ENCODE measurements around the gene RFX2.
A peak's percentile ranks its signal among the peaks of the same experiment; 100 is the strongest.
"Not testable (repeated sequence)": the region's sequence is repeated elsewhere in the genome, so short reads cannot be mapped to it uniquely, and the experiment has no call there.

The RFX2 gene

DNA sequence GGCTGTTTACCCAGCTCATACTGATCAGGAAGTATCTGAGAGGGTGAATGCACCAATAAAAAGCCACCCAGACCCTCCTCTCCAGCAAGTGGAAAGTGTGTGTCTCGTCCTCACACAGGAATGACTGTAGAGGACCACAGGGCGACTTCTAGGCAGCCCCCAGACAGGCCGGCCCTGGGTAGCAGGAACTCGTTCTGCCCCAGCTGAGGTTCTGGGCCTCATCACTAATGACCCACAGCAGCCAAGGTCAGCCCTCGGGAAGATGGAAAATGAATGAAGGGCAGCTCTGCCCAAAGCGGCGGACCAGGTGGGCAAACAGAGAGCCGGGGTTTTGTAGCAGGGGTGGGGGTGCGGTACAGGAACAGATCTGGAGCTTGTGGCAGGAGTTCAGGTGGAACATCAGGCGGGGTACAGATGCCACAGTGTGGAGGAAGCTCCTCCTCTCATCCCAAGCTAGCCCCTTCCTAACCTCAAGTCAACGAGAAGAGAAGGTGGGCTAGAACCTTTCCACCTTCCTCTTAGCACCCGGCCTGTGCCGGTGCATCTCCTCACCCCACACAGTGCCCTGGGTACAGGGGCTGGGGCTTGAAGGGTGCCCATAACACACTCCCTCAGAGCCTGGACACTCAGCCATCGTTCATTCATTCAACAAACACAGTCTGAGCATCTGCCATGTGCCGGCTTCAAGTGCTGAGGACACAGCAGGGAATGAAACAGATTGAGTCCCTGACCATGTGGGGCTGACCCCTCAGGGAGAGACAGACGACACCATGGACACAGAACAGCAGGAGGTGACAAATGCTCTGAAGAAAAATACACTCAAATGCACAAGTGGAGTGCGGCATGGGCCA is 36.2 kb downstream of the RFX2 start:
- DNase-seq: no peak

GRCh38 chr19:6073233-6073632 is 37.1 kb downstream of the RFX2 start:
- not testable (repeated sequence) for DNase-seq

DNA sequence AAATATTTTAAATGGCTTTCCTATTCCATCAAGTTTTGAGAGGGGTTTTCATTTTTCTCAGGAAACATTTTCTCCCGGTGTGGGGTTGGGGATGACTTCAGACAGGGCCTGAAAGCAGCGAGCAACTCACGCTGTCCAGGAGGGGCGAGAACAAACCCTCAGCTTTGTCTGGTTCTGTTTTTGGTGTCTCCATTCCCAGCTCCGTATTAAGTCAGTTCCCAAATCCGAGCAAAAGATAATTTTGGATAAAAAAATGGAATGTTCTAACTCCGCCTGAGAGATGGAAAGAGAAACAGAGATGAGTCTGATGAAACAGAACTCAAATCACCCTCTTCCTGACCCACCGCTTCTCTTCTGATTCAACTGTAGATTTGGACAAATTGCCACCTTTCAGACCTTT is 38.4 kb downstream of the RFX2 start:
- DNase-seq: no peak

- DNase-seq: no peak
Measured at GRCh38 chr19:6070720-6071485, 39.4 kb downstream of the RFX2 start.

DNA sequence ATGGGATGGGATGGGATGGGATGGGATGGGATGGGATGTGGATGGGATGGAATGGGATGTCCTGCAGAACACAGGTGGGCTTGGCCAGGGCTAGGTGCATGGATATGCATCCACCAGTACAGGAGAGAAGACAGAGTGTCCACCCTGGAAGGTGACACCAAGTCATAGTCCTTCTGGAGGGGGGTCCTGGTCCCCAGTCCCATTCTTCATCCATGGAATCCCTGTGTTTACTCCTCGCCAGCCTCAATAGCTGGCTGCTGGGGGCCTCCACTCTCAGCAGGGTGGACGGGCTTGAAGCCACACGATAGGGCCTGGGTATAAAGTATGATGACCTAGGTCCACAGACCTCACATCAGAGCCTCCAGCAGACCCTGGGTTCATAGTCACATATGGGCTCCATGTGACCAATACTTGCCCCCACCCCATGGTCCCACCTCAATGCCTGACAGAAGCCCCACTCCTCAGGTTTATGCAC is 40.1 kb downstream of the RFX2 start:
- DNase-seq: no peak

GRCh38 chr19:6069268-6069791 is 41.0 kb downstream of the RFX2 start:
- no peak for DNase-seq

- no peak for DNase-seq
Measured at GRCh38 chr19:6068711-6069110, 41.6 kb downstream of the RFX2 start.

DNA sequence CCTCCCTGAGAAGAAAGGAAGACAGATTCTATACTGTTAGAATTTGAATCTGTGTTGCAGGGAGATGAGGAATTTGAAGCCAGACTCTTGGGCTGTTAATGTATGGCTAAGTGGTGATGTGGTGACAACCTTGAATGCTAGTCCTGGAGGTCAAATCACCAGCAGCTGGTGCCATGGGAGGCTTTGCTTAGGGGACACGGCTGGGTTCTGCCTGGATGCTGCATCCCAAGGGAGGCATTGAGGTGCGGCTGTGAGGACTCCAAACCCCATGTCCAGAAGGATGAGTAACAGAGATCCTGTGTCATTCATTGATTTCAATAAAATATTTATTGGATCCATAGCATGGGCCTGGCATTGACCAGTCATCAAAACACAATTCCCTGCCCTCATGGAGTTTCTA is 42.3 kb downstream of the RFX2 start:
- no peak for DNase-seq

DNA sequence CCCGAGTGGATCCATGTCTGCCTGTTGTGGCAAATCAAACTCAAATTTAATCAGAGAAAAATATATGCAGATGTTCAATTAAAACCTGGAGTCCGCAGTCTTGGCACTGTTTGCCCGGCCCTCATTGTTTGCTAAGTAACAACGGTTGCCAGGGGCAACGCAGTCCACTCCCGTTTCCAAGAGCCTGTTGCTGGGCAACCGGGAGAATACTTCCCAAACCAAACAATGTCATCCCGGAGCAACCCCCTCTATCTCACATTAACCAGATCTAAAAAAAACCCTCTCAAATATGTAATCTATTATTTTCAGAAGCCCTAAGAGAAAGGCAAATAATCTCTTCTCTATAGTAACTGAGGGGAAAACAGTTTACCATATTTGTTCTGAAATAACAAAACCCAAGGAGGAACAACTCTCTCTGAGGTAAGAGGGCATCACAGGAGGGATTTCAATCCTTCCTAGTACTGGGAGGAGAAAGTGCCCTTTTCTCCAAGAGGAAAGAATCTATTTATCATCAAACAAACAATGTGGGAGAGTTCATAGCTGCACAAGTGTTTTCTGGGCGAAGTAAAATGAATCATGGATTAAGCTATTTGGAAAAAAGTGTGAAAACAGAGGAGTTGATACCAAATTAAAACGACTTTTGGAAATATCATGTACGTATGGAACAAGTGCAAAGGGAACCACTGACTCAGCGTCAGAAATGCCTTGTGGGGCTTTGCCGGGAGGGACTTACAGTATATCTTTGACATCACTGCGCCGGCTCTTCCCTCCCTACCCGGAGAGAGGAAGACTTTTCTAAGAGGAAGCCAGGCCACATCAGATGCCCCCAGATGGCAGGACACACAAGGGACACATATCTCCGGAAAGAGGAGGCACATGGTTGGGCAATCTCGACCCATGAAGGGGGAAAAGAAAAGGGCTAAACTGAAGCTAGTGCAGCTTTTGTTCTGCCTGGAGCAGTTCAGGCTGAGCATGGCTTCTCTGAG is 43.3 kb downstream of the RFX2 start:
- peak; percentile 96 for DNase-seq

DNA sequence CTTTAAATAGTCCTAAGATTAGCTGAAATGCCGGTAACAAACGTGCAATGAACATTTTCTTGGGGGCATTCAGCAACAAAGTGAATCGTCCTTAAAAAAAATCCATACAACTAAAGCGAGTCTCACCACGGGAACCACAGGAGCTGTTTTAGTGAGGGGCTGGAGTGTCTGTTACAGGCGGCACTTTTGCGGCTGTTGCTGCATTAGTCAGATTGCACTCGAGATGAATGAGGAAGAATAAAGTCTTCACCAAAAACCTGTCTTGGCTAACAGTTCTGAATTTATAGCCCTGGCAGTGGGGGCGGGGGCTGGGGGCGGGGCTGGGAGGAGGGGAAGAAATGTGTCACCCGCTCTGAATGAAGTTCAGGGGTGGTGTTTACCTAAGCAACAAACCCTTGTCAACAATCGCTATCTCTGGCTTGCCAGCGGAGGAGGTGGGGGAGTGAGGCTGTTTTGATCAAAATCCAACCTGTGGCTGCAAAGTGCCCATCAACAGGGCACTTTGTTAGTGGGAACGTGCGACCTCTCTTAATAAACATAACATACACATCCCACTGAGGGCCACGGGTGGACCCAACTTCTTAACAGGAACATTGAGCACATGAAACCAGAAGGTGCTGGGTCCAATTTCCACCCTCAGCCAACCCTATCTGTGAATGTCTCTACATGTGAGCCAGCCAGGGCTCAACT is 44.5 kb downstream of the RFX2 start:
- peak; percentile 56 for DNase-seq

GRCh38 chr19:6064336-6065073 is 45.8 kb downstream of the RFX2 start:
- no peak for DNase-seq

- DNase-seq: no peak
Measured at GRCh38 chr19:6063576-6064335, 46.5 kb downstream of the RFX2 start.

GRCh38 chr19:6062961-6063575 is 47.2 kb downstream of the RFX2 start:
- DNase-seq: no peak

DNA sequence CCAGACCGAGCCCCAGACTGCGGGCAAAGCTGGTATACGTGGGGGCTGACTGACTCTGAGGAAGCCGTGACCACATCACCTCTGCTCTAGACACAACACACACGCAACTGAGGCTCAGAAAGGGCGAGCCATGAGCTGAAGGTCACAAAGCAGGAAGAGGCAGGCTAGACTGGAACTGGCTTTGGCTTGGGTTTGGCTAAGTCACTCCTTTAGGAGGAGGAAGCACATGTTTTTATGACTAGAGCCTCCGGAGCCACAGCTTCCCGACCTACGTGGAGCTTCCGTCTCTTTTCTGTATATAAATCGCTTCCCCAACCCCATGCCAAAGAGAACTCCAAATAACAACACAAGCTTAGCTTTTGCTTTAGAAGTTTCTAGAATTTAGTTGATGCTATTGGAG is 48.0 kb downstream of the RFX2 start:
- no peak for DNase-seq

DNA sequence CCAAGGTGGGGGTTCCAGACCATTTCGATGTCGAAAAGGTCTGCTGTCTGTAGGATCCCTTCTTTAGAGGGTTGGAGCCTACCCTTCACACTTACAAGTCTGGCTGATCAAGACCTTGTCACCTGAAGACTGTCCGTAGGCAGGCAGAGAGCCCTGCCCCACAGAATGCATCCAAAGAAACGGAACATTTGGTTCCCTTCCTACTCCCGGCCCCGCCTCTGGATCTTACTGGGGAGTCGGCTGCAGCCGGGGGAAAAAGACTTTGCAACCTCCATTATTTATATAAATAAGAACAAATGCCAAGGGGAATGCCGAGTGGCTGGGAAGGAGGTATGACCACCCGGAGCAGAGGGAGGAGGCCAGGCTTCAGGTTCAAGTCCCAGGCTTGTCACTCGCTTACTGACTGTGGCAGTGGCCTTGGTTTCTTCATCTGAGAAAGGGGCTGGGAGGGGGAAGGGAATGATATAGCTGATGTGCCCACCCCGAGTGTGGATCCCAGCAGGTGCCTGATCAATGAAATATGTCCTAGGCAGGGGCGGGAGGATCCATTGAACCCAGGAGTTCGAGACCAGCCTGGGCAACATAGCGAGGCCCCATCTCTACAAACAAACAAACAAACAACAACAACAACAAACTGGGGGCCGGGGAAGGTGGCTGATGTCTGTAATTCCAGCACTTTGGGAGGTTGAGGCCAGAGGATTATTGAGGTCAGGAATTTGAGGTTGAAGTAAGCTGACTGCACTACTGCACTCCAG is 48.7 kb downstream of the RFX2 start:
- no peak for DNase-seq

DNA sequence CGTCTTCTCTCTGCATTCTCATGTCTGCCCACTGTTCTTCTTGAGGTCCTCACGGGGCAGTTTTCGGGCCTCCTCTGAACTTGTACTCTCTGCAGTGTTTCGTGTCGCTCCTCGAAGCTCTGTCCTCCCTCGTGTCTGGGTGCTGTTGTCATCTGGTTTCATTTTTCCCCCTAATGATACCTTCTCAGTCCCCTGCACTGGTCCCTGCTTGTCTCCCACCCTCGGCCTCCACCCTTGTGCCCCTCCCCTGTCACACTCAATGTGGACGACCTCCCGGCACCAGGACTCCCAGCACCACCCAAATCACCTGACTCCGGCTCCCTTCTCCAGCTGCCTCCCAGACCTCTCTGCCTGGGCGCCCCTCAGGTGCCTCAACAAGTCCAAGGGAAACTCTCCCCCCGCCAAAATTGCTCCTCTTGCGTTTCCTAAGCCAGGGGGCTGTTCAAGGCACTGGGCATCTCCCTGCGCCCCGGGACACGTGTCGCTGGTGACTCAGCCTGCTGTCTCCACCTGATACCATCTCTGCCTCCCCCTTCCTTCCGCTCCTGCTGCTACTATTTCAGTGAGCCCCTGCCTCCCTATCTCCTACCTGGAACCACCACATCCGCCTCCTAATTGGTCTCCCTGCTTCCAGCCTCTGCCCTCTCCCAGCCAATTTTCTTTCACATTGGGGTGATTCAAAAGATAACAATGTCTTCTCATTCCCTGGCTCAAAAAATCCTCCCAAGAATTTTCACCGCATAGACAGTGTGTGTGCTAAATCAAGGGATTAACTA is 49.5 kb downstream of the RFX2 start:
- DNase-seq: no peak

- DNase-seq: no peak
Measured at GRCh38 chr19:6059988-6060599, 50.2 kb downstream of the RFX2 start.

DNA sequence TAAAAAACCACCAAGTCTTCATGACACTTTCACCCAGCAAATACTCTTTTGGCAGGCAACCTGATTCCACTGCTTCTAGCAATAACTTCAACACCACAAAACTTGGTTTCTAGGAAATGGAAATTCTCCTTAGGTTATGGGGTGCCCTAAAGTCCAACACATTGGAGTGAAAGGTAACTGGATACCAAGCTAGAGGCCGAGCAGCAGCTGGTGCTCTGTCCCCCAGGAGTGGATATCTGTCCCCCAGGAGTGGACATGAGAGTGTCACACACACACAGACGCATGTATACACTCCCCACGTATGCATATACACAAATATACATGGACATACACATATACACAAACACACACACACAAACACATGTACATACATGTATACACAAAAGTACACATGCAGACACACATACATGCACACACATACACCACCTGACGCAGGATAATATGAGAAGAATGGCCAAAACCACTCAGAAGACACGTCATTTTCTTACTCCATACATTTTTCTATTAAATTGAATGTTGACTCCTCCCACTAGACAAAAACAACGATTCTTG is 50.8 kb downstream of the RFX2 start:
- no peak for DNase-seq
